Measurements from ENCODE around the gene POU2F1. TPM values are rescaled to one million over a fixed set of nuclear protein-coding genes. Genes with fewer than 3 reads are reported as not detected.
A peak's percentile ranks its signal among the peaks of the same experiment; 100 is the strongest.

POU2F1 gene
- total RNA-seq, 1 experiment from 2014 or later, result 43.2 TPM

- Histone ChIP-seq H3K79me2 (ENCODE audit: low read length) (no peaks in the 10 kb centered on the region; the same call in 1 of the 2 replicates), H3K9ac (ENCODE audit: low read length) (no peak overlapping the region), H3K27ac (ENCODE audit: low read length) (no peak overlapping the region), H3K4me3 (ENCODE audit: low read length) (no peak overlapping the region), H3K4me1 (ENCODE audit: low read length) (peaks cover 38% of the 10 kb centered on the region), H3K4me2 (ENCODE audit: low read depth, low read length, poor library complexity, severe bottlenecking) (no peak overlapping the region), H3K9me2 (replicated peaks; ENCODE audit: insufficient read depth, low read length) (no peaks in the 10 kb centered on the region), H4K20me1 (ENCODE audit: insufficient read depth, low read depth, low read length) (no peaks in the 10 kb centered on the region), H3K27me3 (ENCODE audit: low read length) (no peaks in the 10 kb centered on the region), H2AFZ (ENCODE audit: low read length) (no peak overlapping the region), H3K9me3 (ENCODE audit: low read length) (peaks cover 22% of the 10 kb centered on the region), H3K36me3 (ENCODE audit: insufficient read depth, low read length) (peaks cover 19% of the 10 kb centered on the region)
- no peak for DNase-seq
Observed at GRCh38 chr1:167325151-167325550, 104.5 kb downstream of the POU2F1 start.

- H3K4me1 ChIP-seq (ENCODE audit: low read length), result peaks cover 70% of the 10 kb centered on the region
- no peaks in the 10 kb centered on the region for H3K27me3 ChIP-seq (ENCODE audit: low read length)
- H2AFZ ChIP-seq (ENCODE audit: low read length), result no peak overlapping the region
- no peak for DNase-seq
- no peaks in the 10 kb centered on the region for H3K9me2 ChIP-seq (replicated peaks; ENCODE audit: insufficient read depth, low read length)
- peak overlapping the region; percentile 91 for H3K4me2 ChIP-seq (ENCODE audit: low read depth, low read length, poor library complexity, severe bottlenecking)
- H3K79me2 ChIP-seq (ENCODE audit: low read length), result peaks cover 30% of the 10 kb centered on the region
- H3K27ac ChIP-seq (ENCODE audit: low read length), result peak overlapping the region; percentile 100
- peak overlapping the region; percentile 60 for H3K4me3 ChIP-seq (ENCODE audit: low read length)
- H3K36me3 ChIP-seq (ENCODE audit: insufficient read depth, low read length), result peaks cover 19% of the 10 kb centered on the region
- H4K20me1 ChIP-seq (ENCODE audit: insufficient read depth, low read depth, low read length), result no peaks in the 10 kb centered on the region
- H3K9ac ChIP-seq (ENCODE audit: low read length), result peak overlapping the region; percentile 68
- H3K9me3 ChIP-seq (ENCODE audit: low read length), result peaks cover 3% of the 10 kb centered on the region
Observed at GRCh38 chr1:167328306-167328815, 107.7 kb downstream of the POU2F1 start.

GRCh38 chr1:167328816-167329483, 108.3 kb downstream of the POU2F1 start:
- Histone ChIP-seq H3K27ac (ENCODE audit: low read length) (peak overlapping the region; percentile 100), H3K4me2 (ENCODE audit: low read depth, low read length, poor library complexity, severe bottlenecking) (peak overlapping the region; percentile 91), H3K27me3 (ENCODE audit: low read length) (no peaks in the 10 kb centered on the region), H3K9me2 (replicated peaks; ENCODE audit: insufficient read depth, low read length) (no peaks in the 10 kb centered on the region), H3K4me3 (ENCODE audit: low read length) (peak overlapping the region; percentile 67), H4K20me1 (ENCODE audit: insufficient read depth, low read depth, low read length) (no peaks in the 10 kb centered on the region), H2AFZ (ENCODE audit: low read length) (no peak overlapping the region), H3K36me3 (ENCODE audit: insufficient read depth, low read length) (peaks cover 16% of the 10 kb centered on the region), H3K79me2 (ENCODE audit: low read length) (peaks cover 36% of the 10 kb centered on the region), H3K4me1 (ENCODE audit: low read length) (peaks cover 76% of the 10 kb centered on the region), H3K9me3 (ENCODE audit: low read length) (peaks cover under 1% of the 10 kb centered on the region; the same call in 1 of the 2 replicates), H3K9ac (ENCODE audit: low read length) (peak overlapping the region; percentile 79)
- DNase-seq, result peak; percentile 98

- peak; percentile 74 for DNase-seq
- no peaks in the 10 kb centered on the region for H4K20me1 ChIP-seq (ENCODE audit: insufficient read depth, low read depth, low read length)
- H3K9me2 ChIP-seq (replicated peaks; ENCODE audit: insufficient read depth, low read length), result no peaks in the 10 kb centered on the region
- H3K27ac ChIP-seq (ENCODE audit: low read length), result peak overlapping the region; percentile 100
- no peaks in the 10 kb centered on the region for H3K27me3 ChIP-seq (ENCODE audit: low read length)
- peak overlapping the region; percentile 67 for H3K4me3 ChIP-seq (ENCODE audit: low read length)
- no peak overlapping the region for H2AFZ ChIP-seq (ENCODE audit: low read length)
- peak overlapping the region; percentile 91 for H3K4me2 ChIP-seq (ENCODE audit: low read depth, low read length, poor library complexity, severe bottlenecking)
- peaks cover 91% of the 10 kb centered on the region for H3K4me1 ChIP-seq (ENCODE audit: low read length)
- H3K36me3 ChIP-seq (ENCODE audit: insufficient read depth, low read length), result peaks cover 13% of the 10 kb centered on the region
- H3K9ac ChIP-seq (ENCODE audit: low read length), result peak overlapping the region; percentile 79
- peaks cover 54% of the 10 kb centered on the region for H3K79me2 ChIP-seq (ENCODE audit: low read length)
- no peaks in the 10 kb centered on the region for H3K9me3 ChIP-seq (ENCODE audit: low read length)
Observed at GRCh38 chr1:167330601-167331293, 110.1 kb downstream of the POU2F1 start.

- no peak for DNase-seq
- no peak overlapping the region for H2AFZ ChIP-seq (ENCODE audit: low read length)
- peaks cover 61% of the 10 kb centered on the region for H3K79me2 ChIP-seq (ENCODE audit: low read length)
- H4K20me1 ChIP-seq (ENCODE audit: insufficient read depth, low read depth, low read length), result no peaks in the 10 kb centered on the region
- H3K27me3 ChIP-seq (ENCODE audit: low read length), result no peaks in the 10 kb centered on the region
- H3K9me2 ChIP-seq (replicated peaks; ENCODE audit: insufficient read depth, low read length), result no peaks in the 10 kb centered on the region
- no peaks in the 10 kb centered on the region for H3K9me3 ChIP-seq (ENCODE audit: low read length)
- H3K4me2 ChIP-seq (ENCODE audit: low read depth, low read length, poor library complexity, severe bottlenecking), result peak overlapping the region; percentile 91
- H3K9ac ChIP-seq (ENCODE audit: low read length), result peak overlapping the region; percentile 79
- H3K4me1 ChIP-seq (ENCODE audit: low read length), result peaks cover 84% of the 10 kb centered on the region
- peak overlapping the region; percentile 100 for H3K27ac ChIP-seq (ENCODE audit: low read length)
- H3K36me3 ChIP-seq (ENCODE audit: insufficient read depth, low read length), result peaks cover 15% of the 10 kb centered on the region
- peak overlapping the region; percentile 67 for H3K4me3 ChIP-seq (ENCODE audit: low read length)
Observed at GRCh38 chr1:167331650-167332049, 111.0 kb downstream of the POU2F1 start.

- H3K27me3 ChIP-seq (ENCODE audit: low read length), result no peaks in the 10 kb centered on the region
- peaks cover 18% of the 10 kb centered on the region for H3K36me3 ChIP-seq (ENCODE audit: insufficient read depth, low read length)
- H3K4me2 ChIP-seq (ENCODE audit: low read depth, low read length, poor library complexity, severe bottlenecking), result peak overlapping the region; percentile 91
- H3K4me3 ChIP-seq (ENCODE audit: low read length), result peak overlapping the region; percentile 67
- no peaks in the 10 kb centered on the region for H3K9me2 ChIP-seq (replicated peaks; ENCODE audit: insufficient read depth, low read length)
- no peaks in the 10 kb centered on the region for H4K20me1 ChIP-seq (ENCODE audit: insufficient read depth, low read depth, low read length)
- H3K27ac ChIP-seq (ENCODE audit: low read length), result peak overlapping the region; percentile 100
- no peak overlapping the region for H2AFZ ChIP-seq (ENCODE audit: low read length)
- H3K79me2 ChIP-seq (ENCODE audit: low read length), result peaks cover 65% of the 10 kb centered on the region
- H3K9ac ChIP-seq (ENCODE audit: low read length), result peak overlapping the region; percentile 79
- no peak for DNase-seq
- H3K4me1 ChIP-seq (ENCODE audit: low read length), result peaks cover 75% of the 10 kb centered on the region
- H3K9me3 ChIP-seq (ENCODE audit: low read length), result no peaks in the 10 kb centered on the region
Observed at GRCh38 chr1:167332503-167332902, 111.8 kb downstream of the POU2F1 start.

GRCh38 chr1:167333124-167333523, 112.4 kb downstream of the POU2F1 start:
- DNase-seq, result peak; percentile 59
- Histone ChIP-seq H3K4me1 (ENCODE audit: low read length) (peaks cover 69% of the 10 kb centered on the region), H3K79me2 (ENCODE audit: low read length) (peaks cover 71% of the 10 kb centered on the region), H3K27me3 (ENCODE audit: low read length) (no peaks in the 10 kb centered on the region), H3K4me2 (ENCODE audit: low read depth, low read length, poor library complexity, severe bottlenecking) (peak overlapping the region; percentile 91), H3K36me3 (ENCODE audit: insufficient read depth, low read length) (peaks cover 23% of the 10 kb centered on the region), H4K20me1 (ENCODE audit: insufficient read depth, low read depth, low read length) (no peaks in the 10 kb centered on the region), H3K9me3 (ENCODE audit: low read length) (no peaks in the 10 kb centered on the region), H2AFZ (ENCODE audit: low read length) (no peak overlapping the region), H3K9me2 (replicated peaks; ENCODE audit: insufficient read depth, low read length) (no peaks in the 10 kb centered on the region), H3K9ac (ENCODE audit: low read length) (peak overlapping the region; percentile 79), H3K4me3 (ENCODE audit: low read length) (peak overlapping the region; percentile 67), H3K27ac (ENCODE audit: low read length) (peak overlapping the region; percentile 100)

GRCh38 chr1:167333703-167334102, 113.0 kb downstream of the POU2F1 start:
- Histone ChIP-seq H3K36me3 (ENCODE audit: insufficient read depth, low read length) (peaks cover 29% of the 10 kb centered on the region), H3K4me2 (ENCODE audit: low read depth, low read length, poor library complexity, severe bottlenecking) (peak overlapping the region; percentile 91), H3K79me2 (ENCODE audit: low read length) (peaks cover 76% of the 10 kb centered on the region), H3K27me3 (ENCODE audit: low read length) (no peaks in the 10 kb centered on the region), H3K27ac (ENCODE audit: low read length) (peak overlapping the region; percentile 100), H4K20me1 (ENCODE audit: insufficient read depth, low read depth, low read length) (no peaks in the 10 kb centered on the region), H3K4me1 (ENCODE audit: low read length) (peaks cover 64% of the 10 kb centered on the region), H2AFZ (ENCODE audit: low read length) (no peak overlapping the region), H3K9me2 (replicated peaks; ENCODE audit: insufficient read depth, low read length) (no peaks in the 10 kb centered on the region), H3K9me3 (ENCODE audit: low read length) (no peaks in the 10 kb centered on the region), H3K9ac (ENCODE audit: low read length) (peak overlapping the region; percentile 79), H3K4me3 (ENCODE audit: low read length) (peak overlapping the region; percentile 67)
- peak; percentile 65 for DNase-seq

Data from Karpas-422 (cell line).